HL-60 (cell line): ENCODE data around the gene NLK.

Experiments used
- GABPA ChIP-seq: IDR thresholded peaks from 2 replicates; pipeline ENCODE4 v1.6.1; 2012; ENCODE audit warnings: low read depth
- POLR2AphosphoS5 ChIP-seq: IDR thresholded peaks from 2 replicates; pipeline ENCODE4 v1.6.1; 2012; ENCODE audit warnings: low read depth
- TF ChIP-seq, protein P1 (sequence below): IDR thresholded peaks from one replicate; pipeline ENCODE4 v1.5.1; 2011; ENCODE audit warnings: low read length, control low read depth, inconsistent platforms; ENCODE audit not compliant: insufficient read depth
- TF ChIP-seq, protein P2 (sequence below): IDR thresholded peaks from 2 replicates; pipeline ENCODE4 v1.6.1; 2012; ENCODE audit warnings: low read depth; ENCODE audit not compliant: insufficient replicate concordance

DNA sequence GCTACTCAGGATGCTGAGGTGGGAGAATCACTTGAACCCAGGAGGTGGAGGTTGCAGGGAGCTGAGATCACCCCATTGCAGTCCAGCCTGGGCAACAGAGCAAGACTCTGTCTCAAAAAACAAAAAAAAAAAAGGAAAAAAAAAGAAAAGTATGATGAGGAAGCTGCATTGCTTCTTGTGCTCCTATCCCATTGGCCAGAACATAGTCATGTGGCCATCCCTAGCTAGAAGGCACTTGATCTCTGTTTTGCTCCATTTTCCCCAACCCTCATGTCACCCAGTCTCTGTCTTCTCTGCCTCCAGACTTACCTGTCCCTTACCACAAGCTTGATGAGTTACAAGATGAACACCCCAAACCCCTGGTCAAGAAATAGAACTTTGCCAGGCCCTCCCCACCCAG is 163.8 kb downstream of the NLK start:
- TF ChIP-seq, protein P1, sequence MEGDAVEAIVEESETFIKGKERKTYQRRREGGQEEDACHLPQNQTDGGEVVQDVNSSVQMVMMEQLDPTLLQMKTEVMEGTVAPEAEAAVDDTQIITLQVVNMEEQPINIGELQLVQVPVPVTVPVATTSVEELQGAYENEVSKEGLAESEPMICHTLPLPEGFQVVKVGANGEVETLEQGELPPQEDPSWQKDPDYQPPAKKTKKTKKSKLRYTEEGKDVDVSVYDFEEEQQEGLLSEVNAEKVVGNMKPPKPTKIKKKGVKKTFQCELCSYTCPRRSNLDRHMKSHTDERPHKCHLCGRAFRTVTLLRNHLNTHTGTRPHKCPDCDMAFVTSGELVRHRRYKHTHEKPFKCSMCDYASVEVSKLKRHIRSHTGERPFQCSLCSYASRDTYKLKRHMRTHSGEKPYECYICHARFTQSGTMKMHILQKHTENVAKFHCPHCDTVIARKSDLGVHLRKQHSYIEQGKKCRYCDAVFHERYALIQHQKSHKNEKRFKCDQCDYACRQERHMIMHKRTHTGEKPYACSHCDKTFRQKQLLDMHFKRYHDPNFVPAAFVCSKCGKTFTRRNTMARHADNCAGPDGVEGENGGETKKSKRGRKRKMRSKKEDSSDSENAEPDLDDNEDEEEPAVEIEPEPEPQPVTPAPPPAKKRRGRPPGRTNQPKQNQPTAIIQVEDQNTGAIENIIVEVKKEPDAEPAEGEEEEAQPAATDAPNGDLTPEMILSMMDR, result no peak
- no peak for TF ChIP-seq POLR2AphosphoS5
- TF ChIP-seq, protein P2, sequence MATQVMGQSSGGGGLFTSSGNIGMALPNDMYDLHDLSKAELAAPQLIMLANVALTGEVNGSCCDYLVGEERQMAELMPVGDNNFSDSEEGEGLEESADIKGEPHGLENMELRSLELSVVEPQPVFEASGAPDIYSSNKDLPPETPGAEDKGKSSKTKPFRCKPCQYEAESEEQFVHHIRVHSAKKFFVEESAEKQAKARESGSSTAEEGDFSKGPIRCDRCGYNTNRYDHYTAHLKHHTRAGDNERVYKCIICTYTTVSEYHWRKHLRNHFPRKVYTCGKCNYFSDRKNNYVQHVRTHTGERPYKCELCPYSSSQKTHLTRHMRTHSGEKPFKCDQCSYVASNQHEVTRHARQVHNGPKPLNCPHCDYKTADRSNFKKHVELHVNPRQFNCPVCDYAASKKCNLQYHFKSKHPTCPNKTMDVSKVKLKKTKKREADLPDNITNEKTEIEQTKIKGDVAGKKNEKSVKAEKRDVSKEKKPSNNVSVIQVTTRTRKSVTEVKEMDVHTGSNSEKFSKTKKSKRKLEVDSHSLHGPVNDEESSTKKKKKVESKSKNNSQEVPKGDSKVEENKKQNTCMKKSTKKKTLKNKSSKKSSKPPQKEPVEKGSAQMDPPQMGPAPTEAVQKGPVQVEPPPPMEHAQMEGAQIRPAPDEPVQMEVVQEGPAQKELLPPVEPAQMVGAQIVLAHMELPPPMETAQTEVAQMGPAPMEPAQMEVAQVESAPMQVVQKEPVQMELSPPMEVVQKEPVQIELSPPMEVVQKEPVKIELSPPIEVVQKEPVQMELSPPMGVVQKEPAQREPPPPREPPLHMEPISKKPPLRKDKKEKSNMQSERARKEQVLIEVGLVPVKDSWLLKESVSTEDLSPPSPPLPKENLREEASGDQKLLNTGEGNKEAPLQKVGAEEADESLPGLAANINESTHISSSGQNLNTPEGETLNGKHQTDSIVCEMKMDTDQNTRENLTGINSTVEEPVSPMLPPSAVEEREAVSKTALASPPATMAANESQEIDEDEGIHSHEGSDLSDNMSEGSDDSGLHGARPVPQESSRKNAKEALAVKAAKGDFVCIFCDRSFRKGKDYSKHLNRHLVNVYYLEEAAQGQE, result no peak
- no peak for TF ChIP-seq GABPA
